Duodenal mucosa (tissue), 2 donors: Measurements from ENCODE around the gene DNAH17.

Source experiments
- H3K27ac ChIP-seq: one replicate; pipeline ENCODE4 v1.7.0; 2013; ENCODE audit warnings: low read depth, low read length
- H3K27me3 ChIP-seq, 2 donors: one replicate each; pipeline ENCODE4 v1.7.0; 2013; ENCODE audit warnings: low read length in 2 of 2, control low read depth in 1 of 2; ENCODE audit not compliant: insufficient read depth in 2 of 2, control insufficient read depth in 1 of 2
- H3K36me3 ChIP-seq, 2 donors: one replicate each; pipeline ENCODE4 v1.7.0; 2013; ENCODE audit warnings: low read length in 2 of 2, control low read depth in 1 of 2; ENCODE audit not compliant: insufficient read depth in 2 of 2, control insufficient read depth in 1 of 2
- H3K4me1 ChIP-seq, 2 donors: one replicate each; pipeline ENCODE4 v1.7.0; 2013; ENCODE audit warnings: low read length in 2 of 2, control low read depth in 1 of 2; ENCODE audit not compliant: insufficient read depth in 2 of 2, control insufficient read depth in 1 of 2
- H3K4me3 ChIP-seq, 2 donors: one replicate each; pipeline ENCODE4 v1.7.0; 2013; ENCODE audit warnings: low read length in 2 of 2, low read depth in 1 of 2
- H3K9ac ChIP-seq, 2 donors: one replicate each; pipeline ENCODE4 v1.7.0; 2013; ENCODE audit warnings: low read length in 2 of 2, low read depth in 1 of 2
- H3K9me3 ChIP-seq, 2 donors: one replicate each; pipeline ENCODE4 v1.7.0; 2013; ENCODE audit warnings: low read length in 2 of 2, control low read depth in 1 of 2; ENCODE audit not compliant: control insufficient read depth in 1 of 2

Gene DNAH17

DNA sequence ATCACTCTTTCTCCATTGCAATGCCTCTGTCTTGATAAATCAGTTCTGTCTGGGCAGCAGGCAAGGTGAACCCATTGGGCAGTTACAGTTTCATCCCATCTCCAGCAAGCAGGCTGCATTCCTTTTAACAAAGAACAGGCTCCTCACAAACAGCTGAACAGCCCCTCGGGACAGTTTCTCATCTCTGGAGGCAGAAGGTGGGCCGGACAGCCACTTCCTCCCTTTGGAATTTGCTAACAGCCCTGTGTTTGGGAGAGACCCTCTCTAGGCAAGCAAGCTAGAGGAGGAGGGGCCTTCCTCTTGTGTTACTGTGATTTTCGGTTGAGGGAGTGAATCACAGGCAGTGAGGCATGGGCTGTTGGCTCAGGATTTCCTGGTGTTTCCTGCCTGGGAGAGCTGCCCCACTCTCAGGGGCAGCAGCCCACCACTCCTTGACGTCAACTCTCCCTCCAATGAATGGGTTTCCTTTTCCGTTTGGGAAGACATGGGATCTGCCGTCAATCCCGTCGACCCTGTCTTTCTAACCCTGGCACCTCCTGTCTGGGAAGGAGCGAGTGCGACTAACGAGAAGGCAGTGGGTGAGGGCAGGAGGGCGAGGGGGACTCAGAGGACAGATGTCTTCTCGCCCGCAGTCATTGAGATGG, 202.4 kb downstream of the DNAH17 start:
- H3K9me3 ChIP-seq = no peaks in the 10 kb centered on the region
- H3K27me3 ChIP-seq = no peaks in the 10 kb centered on the region
- no peak overlapping the region for H3K4me3 ChIP-seq
- peak overlapping the region; percentile 36 for H3K27ac ChIP-seq
- no peaks in the 10 kb centered on the region for H3K36me3 ChIP-seq
- H3K4me1 ChIP-seq = peaks cover 13 to 25% of the 10 kb centered on the region in 2 donors
- no peak overlapping the region for H3K9ac ChIP-seq

- Histone ChIP-seq H3K27me3 (no peaks in the 10 kb centered on the region), H3K9ac (no peak overlapping the region), H3K9me3 (no peaks in the 10 kb centered on the region), H3K36me3 (no peaks in the 10 kb centered on the region), H3K27ac (no peak overlapping the region), H3K4me3 (no peak overlapping the region), H3K4me1 (peaks cover 9 to 21% of the 10 kb centered on the region in 2 donors)
Measured at GRCh38 chr17:78374189-78374588, 203.0 kb downstream of the DNAH17 start.
